ENCODE results near the gene ADGRV1.

Gene ADGRV1

GRCh38 chr5:91065496-91065895 is 506.9 kb downstream of the ADGRV1 start:
- Histone ChIP-seq H3K9me3 (ENCODE audit: control insufficient read depth in 5 of 5, low read length in 5 of 5) (no peaks in the 10 kb centered on the region), H3K27me3 (ENCODE audit: control insufficient read depth in 5 of 5, insufficient read depth in 4 of 5, low read length in 5 of 5) (no peaks in the 10 kb centered on the region), H3K27ac (ENCODE audit: low read depth, low read length) (no peak overlapping the region), H3K9ac (ENCODE audit: low read length in 5 of 5) (no peak overlapping the region), H3K4me1 (ENCODE audit: control insufficient read depth in 5 of 5, insufficient read depth in 5 of 5, low read length in 5 of 5) (peaks cover 0 to 8% (median 0%) of the 10 kb centered on the region in 5 donors), H3K36me3 (ENCODE audit: control insufficient read depth in 5 of 5, insufficient read depth in 5 of 5, low read length in 5 of 5) (no peaks in the 10 kb centered on the region), H3K4me3 (ENCODE audit: low read depth in 1 of 5, low read length in 5 of 5) (no peak overlapping the region)

GRCh38 chr5:91069364-91069763 is 510.8 kb downstream of the ADGRV1 start:
- no peak overlapping the region for H3K4me3 ChIP-seq (ENCODE audit: low read depth in 1 of 5, low read length in 5 of 5)
- no peaks in the 10 kb centered on the region for H3K27me3 ChIP-seq (ENCODE audit: control insufficient read depth in 5 of 5, insufficient read depth in 4 of 5, low read length in 5 of 5)
- no peaks in the 10 kb centered on the region for H3K36me3 ChIP-seq (ENCODE audit: control insufficient read depth in 5 of 5, insufficient read depth in 5 of 5, low read length in 5 of 5)
- H3K27ac ChIP-seq (ENCODE audit: low read depth, low read length), result no peak overlapping the region
- H3K4me1 ChIP-seq (ENCODE audit: control insufficient read depth in 5 of 5, insufficient read depth in 5 of 5, low read length in 5 of 5), result no peaks in the 10 kb centered on the region
- no peaks in the 10 kb centered on the region for H3K9me3 ChIP-seq (ENCODE audit: control insufficient read depth in 5 of 5, low read length in 5 of 5)
- H3K9ac ChIP-seq (ENCODE audit: low read length in 5 of 5), result no peak overlapping the region

GRCh38 chr5:91070761-91071550 is 512.4 kb downstream of the ADGRV1 start:
- no peak overlapping the region for H3K9ac ChIP-seq (ENCODE audit: low read length in 5 of 5)
- no peaks in the 10 kb centered on the region for H3K4me1 ChIP-seq (ENCODE audit: control insufficient read depth in 5 of 5, insufficient read depth in 5 of 5, low read length in 5 of 5)
- H3K4me3 ChIP-seq (ENCODE audit: low read depth in 1 of 5, low read length in 5 of 5), result no peak overlapping the region
- no peaks in the 10 kb centered on the region for H3K9me3 ChIP-seq (ENCODE audit: control insufficient read depth in 5 of 5, low read length in 5 of 5)
- H3K36me3 ChIP-seq (ENCODE audit: control insufficient read depth in 5 of 5, insufficient read depth in 5 of 5, low read length in 5 of 5), result no peaks in the 10 kb centered on the region
- no peak overlapping the region for H3K27ac ChIP-seq (ENCODE audit: low read depth, low read length)
- no peaks in the 10 kb centered on the region for H3K27me3 ChIP-seq (ENCODE audit: control insufficient read depth in 5 of 5, insufficient read depth in 4 of 5, low read length in 5 of 5)

GRCh38 chr5:91072881-91073280 is 514.3 kb downstream of the ADGRV1 start:
- no peak overlapping the region for H3K27ac ChIP-seq (ENCODE audit: low read depth, low read length)

GRCh38 chr5:91074615-91075014 is 516.0 kb downstream of the ADGRV1 start:
- no peak overlapping the region for H3K9ac ChIP-seq (ENCODE audit: low read length in 5 of 5)
- H3K4me3 ChIP-seq (ENCODE audit: low read depth in 1 of 5, low read length in 5 of 5), result no peak overlapping the region

More at GRCh38 chr5:91072881-91073280, 514.3 kb downstream of the ADGRV1 start:
- no peak overlapping the region for H3K9ac ChIP-seq (ENCODE audit: low read length in 5 of 5)
- no peak overlapping the region for H3K4me3 ChIP-seq (ENCODE audit: low read depth in 1 of 5, low read length in 5 of 5)
- H3K4me1 ChIP-seq (ENCODE audit: control insufficient read depth in 5 of 5, insufficient read depth in 5 of 5, low read length in 5 of 5), result no peaks in the 10 kb centered on the region
- H3K36me3 ChIP-seq (ENCODE audit: control insufficient read depth in 5 of 5, insufficient read depth in 5 of 5, low read length in 5 of 5), result no peaks in the 10 kb centered on the region
- no peaks in the 10 kb centered on the region for H3K27me3 ChIP-seq (ENCODE audit: control insufficient read depth in 5 of 5, insufficient read depth in 4 of 5, low read length in 5 of 5)
- H3K9me3 ChIP-seq (ENCODE audit: control insufficient read depth in 5 of 5, low read length in 5 of 5), result no peaks in the 10 kb centered on the region

GRCh38 chr5:91076138-91076537 is 517.5 kb downstream of the ADGRV1 start:
- Histone ChIP-seq H3K36me3 (ENCODE audit: control insufficient read depth in 5 of 5, insufficient read depth in 5 of 5, low read length in 5 of 5) (no peaks in the 10 kb centered on the region), H3K4me3 (ENCODE audit: low read depth in 1 of 5, low read length in 5 of 5) (no peak overlapping the region), H3K27me3 (ENCODE audit: control insufficient read depth in 5 of 5, insufficient read depth in 4 of 5, low read length in 5 of 5) (no peaks in the 10 kb centered on the region), H3K9ac (ENCODE audit: low read length in 5 of 5) (no peak overlapping the region), H3K4me1 (ENCODE audit: control insufficient read depth in 5 of 5, insufficient read depth in 5 of 5, low read length in 5 of 5) (peaks cover 0 to 5% (median 0%) of the 10 kb centered on the region in 5 donors), H3K9me3 (ENCODE audit: control insufficient read depth in 5 of 5, low read length in 5 of 5) (no peaks in the 10 kb centered on the region), H3K27ac (ENCODE audit: low read depth, low read length) (no peak overlapping the region)

More at GRCh38 chr5:91074615-91075014, 516.0 kb downstream of the ADGRV1 start:
- H3K27ac ChIP-seq (ENCODE audit: low read depth, low read length), result no peak overlapping the region
- no peaks in the 10 kb centered on the region for H3K9me3 ChIP-seq (ENCODE audit: control insufficient read depth in 5 of 5, low read length in 5 of 5)
- H3K36me3 ChIP-seq (ENCODE audit: control insufficient read depth in 5 of 5, insufficient read depth in 5 of 5, low read length in 5 of 5), result no peaks in the 10 kb centered on the region
- no peaks in the 10 kb centered on the region for H3K27me3 ChIP-seq (ENCODE audit: control insufficient read depth in 5 of 5, insufficient read depth in 4 of 5, low read length in 5 of 5)
- H3K4me1 ChIP-seq (ENCODE audit: control insufficient read depth in 5 of 5, insufficient read depth in 5 of 5, low read length in 5 of 5), result peaks cover 0 to 5% (median 0%) of the 10 kb centered on the region in 5 donors

- Histone ChIP-seq H3K36me3 (ENCODE audit: control insufficient read depth in 5 of 5, insufficient read depth in 5 of 5, low read length in 5 of 5) (no peaks in the 10 kb centered on the region), H3K4me1 (ENCODE audit: control insufficient read depth in 5 of 5, insufficient read depth in 5 of 5, low read length in 5 of 5) (peaks cover 0 to 5% (median 0%) of the 10 kb centered on the region in 5 donors), H3K27ac (ENCODE audit: low read depth, low read length) (no peak overlapping the region), H3K27me3 (ENCODE audit: control insufficient read depth in 5 of 5, insufficient read depth in 4 of 5, low read length in 5 of 5) (no peaks in the 10 kb centered on the region), H3K9ac (ENCODE audit: low read length in 5 of 5) (no peak overlapping the region), H3K9me3 (ENCODE audit: control insufficient read depth in 5 of 5, low read length in 5 of 5) (no peaks in the 10 kb centered on the region), H3K4me3 (ENCODE audit: low read depth in 1 of 5, low read length in 5 of 5) (no peak overlapping the region)
These were observed 519.0 kb downstream of the ADGRV1 start for GRCh38 chr5:91077623-91078022.

GRCh38 chr5:91079037-91079436 is 520.4 kb downstream of the ADGRV1 start:
- Histone ChIP-seq H3K36me3 (ENCODE audit: control insufficient read depth in 5 of 5, insufficient read depth in 5 of 5, low read length in 5 of 5) (no peaks in the 10 kb centered on the region), H3K4me1 (ENCODE audit: control insufficient read depth in 5 of 5, insufficient read depth in 5 of 5, low read length in 5 of 5) (peaks cover 0 to 5% (median 0%) of the 10 kb centered on the region in 5 donors), H3K9ac (ENCODE audit: low read length in 5 of 5) (no peak overlapping the region), H3K27me3 (ENCODE audit: control insufficient read depth in 5 of 5, insufficient read depth in 4 of 5, low read length in 5 of 5) (no peaks in the 10 kb centered on the region), H3K4me3 (ENCODE audit: low read depth in 1 of 5, low read length in 5 of 5) (no peak overlapping the region), H3K27ac (ENCODE audit: low read depth, low read length) (no peak overlapping the region), H3K9me3 (ENCODE audit: control insufficient read depth in 5 of 5, low read length in 5 of 5) (no peaks in the 10 kb centered on the region)

GRCh38 chr5:91089758-91090157 is 531.2 kb downstream of the ADGRV1 start:
- no peak overlapping the region for H3K9ac ChIP-seq (ENCODE audit: low read length in 5 of 5)
- no peak overlapping the region for H3K4me3 ChIP-seq (ENCODE audit: low read depth in 1 of 5, low read length in 5 of 5)
- no peaks in the 10 kb centered on the region for H3K36me3 ChIP-seq (ENCODE audit: control insufficient read depth in 5 of 5, insufficient read depth in 5 of 5, low read length in 5 of 5)
- no peak overlapping the region for H3K27ac ChIP-seq (ENCODE audit: low read depth, low read length)
- H3K9me3 ChIP-seq (ENCODE audit: control insufficient read depth in 5 of 5, low read length in 5 of 5), result no peaks in the 10 kb centered on the region
- H3K27me3 ChIP-seq (ENCODE audit: control insufficient read depth in 5 of 5, insufficient read depth in 4 of 5, low read length in 5 of 5), result no peaks in the 10 kb centered on the region
- H3K4me1 ChIP-seq (ENCODE audit: control insufficient read depth in 5 of 5, insufficient read depth in 5 of 5, low read length in 5 of 5), result no peaks in the 10 kb centered on the region

- no peaks in the 10 kb centered on the region for H3K27me3 ChIP-seq (ENCODE audit: control insufficient read depth in 5 of 5, insufficient read depth in 4 of 5, low read length in 5 of 5)
- H3K9ac ChIP-seq (ENCODE audit: low read length in 5 of 5), result no peak overlapping the region
- H3K4me3 ChIP-seq (ENCODE audit: low read depth in 1 of 5, low read length in 5 of 5), result no peak overlapping the region
- no peak overlapping the region for H3K27ac ChIP-seq (ENCODE audit: low read depth, low read length)
- H3K4me1 ChIP-seq (ENCODE audit: control insufficient read depth in 5 of 5, insufficient read depth in 5 of 5, low read length in 5 of 5), result peaks cover 0 to under 1% (median 0%) of the 10 kb centered on the region in 5 donors
- no peaks in the 10 kb centered on the region for H3K36me3 ChIP-seq (ENCODE audit: control insufficient read depth in 5 of 5, insufficient read depth in 5 of 5, low read length in 5 of 5)
- no peaks in the 10 kb centered on the region for H3K9me3 ChIP-seq (ENCODE audit: control insufficient read depth in 5 of 5, low read length in 5 of 5)
These were observed 532.4 kb downstream of the ADGRV1 start for GRCh38 chr5:91090995-91091394.
